ENCODE results near the gene ZC3H7B. TPM values are rescaled to one million over a fixed set of nuclear protein-coding genes. Genes with fewer than 3 reads are reported as not detected.

ZC3H7B gene
- total RNA-seq, 4 donors from 2014 or later = 39.0 to 65.2 (median 39.5) TPM

DNA sequence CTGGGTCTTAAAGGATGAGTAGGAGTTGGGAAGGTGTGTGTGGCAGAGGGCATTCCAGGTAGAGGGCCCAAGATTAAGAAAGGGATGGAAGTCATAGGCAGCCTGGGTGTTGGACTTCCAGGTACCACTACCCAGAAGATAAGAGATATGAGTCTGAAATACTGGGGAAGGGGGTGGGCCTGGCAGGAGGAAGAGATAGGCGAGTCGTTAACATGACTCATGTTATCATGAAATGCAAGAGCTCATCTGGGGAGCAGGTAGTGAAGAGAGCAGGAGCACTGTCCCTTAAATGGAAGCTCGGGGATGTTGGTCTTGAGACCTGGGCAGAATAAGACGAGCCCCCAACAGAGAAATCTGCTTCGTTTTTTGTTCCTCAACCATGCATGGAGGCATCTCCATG is 10.2 kb downstream of the ZC3H7B start:
- Histone ChIP-seq H3K27ac (no peak overlapping the region), H3K4me3 (no peak overlapping the region), H3K9me3 (no peaks in the 10 kb centered on the region), H3K27me3 (no peaks in the 10 kb centered on the region), H3K4me1 (peaks cover 0 to 21% (median 11%) of the 10 kb centered on the region in 3 donors), H3K36me3 (peaks cover 0 to 20% of the 10 kb centered on the region in 2 donors)
- no peak for ATAC-seq
- 89 to 94% methylated on average over 5 of the region's 5 CpGs for WGBS, 2 donors (ENCODE audit: low coverage in 1 of 2)
- TF ChIP-seq, protein P1, sequence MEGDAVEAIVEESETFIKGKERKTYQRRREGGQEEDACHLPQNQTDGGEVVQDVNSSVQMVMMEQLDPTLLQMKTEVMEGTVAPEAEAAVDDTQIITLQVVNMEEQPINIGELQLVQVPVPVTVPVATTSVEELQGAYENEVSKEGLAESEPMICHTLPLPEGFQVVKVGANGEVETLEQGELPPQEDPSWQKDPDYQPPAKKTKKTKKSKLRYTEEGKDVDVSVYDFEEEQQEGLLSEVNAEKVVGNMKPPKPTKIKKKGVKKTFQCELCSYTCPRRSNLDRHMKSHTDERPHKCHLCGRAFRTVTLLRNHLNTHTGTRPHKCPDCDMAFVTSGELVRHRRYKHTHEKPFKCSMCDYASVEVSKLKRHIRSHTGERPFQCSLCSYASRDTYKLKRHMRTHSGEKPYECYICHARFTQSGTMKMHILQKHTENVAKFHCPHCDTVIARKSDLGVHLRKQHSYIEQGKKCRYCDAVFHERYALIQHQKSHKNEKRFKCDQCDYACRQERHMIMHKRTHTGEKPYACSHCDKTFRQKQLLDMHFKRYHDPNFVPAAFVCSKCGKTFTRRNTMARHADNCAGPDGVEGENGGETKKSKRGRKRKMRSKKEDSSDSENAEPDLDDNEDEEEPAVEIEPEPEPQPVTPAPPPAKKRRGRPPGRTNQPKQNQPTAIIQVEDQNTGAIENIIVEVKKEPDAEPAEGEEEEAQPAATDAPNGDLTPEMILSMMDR (IDR thresholded peaks at IDR 0.05) = no peak
- TF ChIP-seq POLR2AphosphoS5 (IDR thresholded peaks at IDR 0.05) = no peak
- no peak for TF ChIP-seq EP300 (IDR thresholded peaks at IDR 0.05)
- TF ChIP-seq POLR2A (IDR thresholded peaks at IDR 0.05) = no peak

DNA sequence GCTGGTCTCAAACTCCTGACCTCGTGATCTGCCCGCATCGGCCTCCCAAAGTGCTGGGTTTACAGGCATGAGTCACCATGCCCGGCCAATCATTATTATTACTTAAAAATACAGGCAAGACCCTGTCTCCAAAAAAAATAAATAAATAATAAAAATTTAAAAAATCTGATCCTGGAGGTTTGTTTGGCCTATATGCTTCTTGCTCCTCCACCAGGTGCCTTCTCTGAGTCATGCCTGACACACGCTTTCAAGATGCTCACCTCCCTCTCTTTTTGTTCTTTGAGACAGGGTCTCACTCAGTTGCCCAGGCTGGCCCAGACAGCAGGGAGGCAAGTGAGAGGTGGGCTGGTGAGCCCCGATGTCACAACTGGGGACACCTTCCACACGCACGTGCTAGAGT is 13.5 kb downstream of the ZC3H7B start:
- no peak for ATAC-seq

GRCh38 chr22:41315586-41315985 is 14.3 kb downstream of the ZC3H7B start:
- no peak for TF ChIP-seq EP300 (IDR thresholded peaks at IDR 0.05)
- TF ChIP-seq POLR2A (IDR thresholded peaks at IDR 0.05) = no peak
- no peak for TF ChIP-seq POLR2AphosphoS5 (IDR thresholded peaks at IDR 0.05)
- TF ChIP-seq, protein P1 (IDR thresholded peaks at IDR 0.05) = no peak
- Histone ChIP-seq H3K4me3 (no peak overlapping the region), H3K27ac (no peak overlapping the region), H3K27me3 (no peaks in the 10 kb centered on the region), H3K9me3 (no peaks in the 10 kb centered on the region), H3K36me3 (peaks cover 0 to 16% of the 10 kb centered on the region in 2 donors), H3K4me1 (peaks cover 0 to 3% (median 0%) of the 10 kb centered on the region in 3 donors)
- WGBS, 2 donors (ENCODE audit: low coverage in 1 of 2) = 30 to 57% methylated on average over 1 of the region's 1 CpG
- no peak for ATAC-seq

More for the DNA sequence above, 13.5 kb downstream of the ZC3H7B start:
- H3K9me3 ChIP-seq = no peaks in the 10 kb centered on the region
- H3K4me1 ChIP-seq = peaks cover 0 to 3% (median 0%) of the 10 kb centered on the region in 3 donors
- TF ChIP-seq EP300 (IDR thresholded peaks at IDR 0.05) (no peak), POLR2A (IDR thresholded peaks at IDR 0.05) (no peak), POLR2AphosphoS5 (IDR thresholded peaks at IDR 0.05) (no peak)
- TF ChIP-seq, protein P1 (IDR thresholded peaks at IDR 0.05) = no peak
- WGBS, 2 donors (ENCODE audit: low coverage in 1 of 2) = 95 to 100% methylated on average over 2 to 4 of the region's 8 CpGs
- H3K36me3 ChIP-seq = peaks cover 0 to 12% of the 10 kb centered on the region in 2 donors
- no peak overlapping the region for H3K27ac ChIP-seq
- H3K4me3 ChIP-seq = no peak overlapping the region
- H3K27me3 ChIP-seq = no peaks in the 10 kb centered on the region

GRCh38 chr22:41320416-41321240 is 19.3 kb downstream of the ZC3H7B start:
- no peak for ATAC-seq
- H3K4me1 ChIP-seq = peaks cover 0 to 10% (median 0%) of the 10 kb centered on the region in 3 donors
- WGBS, 2 donors (ENCODE audit: low coverage in 1 of 2) = 80 to 93% methylated on average over 5 to 11 of the region's 16 CpGs
- no peak overlapping the region for H3K4me3 ChIP-seq
- no peaks in the 10 kb centered on the region for H3K27me3 ChIP-seq
- TF ChIP-seq POLR2A (IDR thresholded peaks at IDR 0.05) (no peak), POLR2AphosphoS5 (IDR thresholded peaks at IDR 0.05) (no peak), EP300 (IDR thresholded peaks at IDR 0.05) (no peak)
- TF ChIP-seq, protein P1 (IDR thresholded peaks at IDR 0.05) = no peak
- no peak overlapping the region for H3K27ac ChIP-seq
- H3K9me3 ChIP-seq = no peaks in the 10 kb centered on the region
- H3K36me3 ChIP-seq = peaks cover 0 to 60% of the 10 kb centered on the region in 2 donors
